HG03045 (cell line): ENCODE measurements around the gene TAS2R41.
"Not testable (repeated sequence)": the region's sequence is repeated elsewhere in the genome, so short reads cannot be mapped to it uniquely, and the experiment has no call there.

ENCODE experiments used
- ATAC-seq: cut with Tn5 transposase; IDR thresholded peaks from one replicate; pipeline ENCODE4 v1.9.1; 2021; ENCODE audit warnings: mild to moderate bottlenecking, moderate library complexity; ENCODE audit not compliant: unreplicated experiment

TAS2R41 gene

DNA sequence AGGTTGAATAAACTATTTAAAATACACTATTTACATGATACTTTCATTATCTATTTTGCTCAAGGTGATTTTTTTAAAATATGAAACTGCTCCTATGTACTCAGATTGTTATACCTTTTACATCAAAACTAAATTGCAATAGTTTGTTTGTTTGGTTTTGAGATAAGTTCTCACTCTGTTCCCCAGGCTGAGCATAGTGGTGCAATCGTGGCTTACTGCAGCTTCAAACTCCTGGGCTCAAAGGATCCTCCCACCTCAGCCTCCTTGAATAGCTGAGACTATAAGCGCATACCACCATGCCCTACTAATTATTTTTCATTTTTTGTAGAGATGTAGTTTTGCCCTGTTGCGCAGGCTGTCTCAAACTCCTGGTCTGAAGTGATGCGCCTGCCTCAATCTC lies 21.7 kb upstream of the TAS2R41 start:
- ATAC-seq = no peak

DNA sequence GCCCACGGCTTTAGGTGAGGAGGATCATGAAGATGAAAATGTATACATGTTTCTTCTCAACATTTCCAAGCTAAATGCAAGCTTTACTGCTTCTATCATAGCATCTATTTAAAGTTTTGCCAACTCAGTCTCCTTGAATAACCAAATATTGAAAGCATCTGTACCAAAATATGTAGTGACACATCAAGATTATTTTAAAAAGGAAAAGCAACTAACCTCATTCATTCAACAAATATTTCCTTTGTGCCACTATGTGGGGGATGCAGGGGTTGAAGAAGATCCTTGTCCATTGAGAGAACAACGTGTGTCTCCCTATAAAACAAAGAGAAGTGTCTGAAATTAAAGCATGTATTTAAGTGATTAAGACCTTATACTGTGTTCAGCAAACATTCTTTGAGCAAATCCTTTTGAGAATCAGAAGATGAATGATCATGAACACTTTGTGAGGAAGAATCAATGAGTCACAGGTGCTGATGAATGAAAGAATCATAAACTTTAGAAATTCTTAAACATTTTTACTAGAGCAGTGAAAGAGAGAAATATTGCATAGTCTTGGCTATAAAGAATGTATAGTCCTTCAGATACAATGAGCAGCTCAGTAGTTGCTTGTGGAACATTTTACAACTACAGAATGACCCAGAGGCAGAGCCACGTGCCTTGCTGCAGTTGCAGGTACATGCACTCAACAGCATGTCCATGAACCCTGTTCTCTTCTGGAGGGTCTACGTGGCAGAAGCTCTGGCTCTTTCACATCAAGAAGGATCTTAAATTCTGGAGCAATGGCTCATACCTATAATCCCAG lies 20.5 kb upstream of the TAS2R41 start:
- ATAC-seq = no peak

DNA sequence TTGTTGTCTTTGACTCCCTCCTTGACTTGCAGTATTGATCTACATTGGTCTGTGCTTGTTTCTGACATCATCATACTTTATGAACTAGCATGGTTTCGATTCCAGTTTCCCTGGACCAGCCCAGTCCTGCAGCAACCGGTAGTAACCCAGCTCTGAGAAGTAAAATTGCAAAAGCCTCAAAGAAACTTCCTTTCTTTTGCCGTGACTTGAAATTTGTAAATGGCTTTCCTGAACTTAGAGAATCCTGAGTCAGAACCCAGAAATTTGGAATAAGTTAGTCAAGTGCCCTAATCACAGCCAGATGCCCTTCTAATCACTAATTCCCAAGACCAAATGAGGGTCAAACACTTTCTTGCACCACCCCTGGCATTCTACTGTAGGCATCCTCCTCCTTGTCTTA lies 19.4 kb upstream of the TAS2R41 start:
- ATAC-seq = no peak

DNA sequence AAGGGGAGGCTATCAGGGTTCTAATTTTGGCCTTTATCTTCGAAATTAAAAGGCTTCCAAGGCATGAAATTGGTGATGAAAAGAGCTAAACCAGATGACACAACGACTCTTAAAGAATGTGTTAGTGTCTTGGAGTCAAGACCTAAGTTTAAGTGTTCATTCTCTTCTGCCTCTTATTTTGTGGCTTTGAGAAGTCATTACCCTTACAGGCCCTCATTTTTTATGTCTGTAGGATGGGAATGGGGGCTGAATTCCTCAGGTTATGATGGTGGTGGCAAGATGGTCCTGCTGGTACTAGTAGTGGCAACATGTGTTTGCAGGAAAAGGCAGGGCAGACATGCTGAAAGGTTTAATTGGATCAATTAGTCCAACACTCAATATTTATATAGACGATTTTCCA lies 19.0 kb upstream of the TAS2R41 start:
- no peak for ATAC-seq

DNA sequence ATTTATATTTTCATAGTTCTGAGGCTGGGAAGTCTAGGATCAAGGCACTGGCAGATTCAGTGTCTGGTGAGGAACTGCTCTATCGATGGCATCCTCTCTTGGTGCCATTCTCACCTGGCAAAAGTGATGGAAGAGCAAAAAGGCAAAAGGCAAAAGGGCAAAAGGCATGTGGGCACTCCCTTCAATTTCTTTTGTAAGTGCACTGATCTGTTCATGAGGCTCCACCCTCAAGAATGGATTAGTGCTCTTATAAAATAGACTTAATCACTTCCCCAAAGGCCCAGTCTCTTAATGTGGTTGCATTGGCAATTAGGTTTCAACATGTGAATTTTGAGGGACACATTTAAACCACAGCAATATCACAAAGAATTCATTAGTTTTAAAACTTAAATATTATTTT lies 18.3 kb upstream of the TAS2R41 start:
- no peak for ATAC-seq

DNA sequence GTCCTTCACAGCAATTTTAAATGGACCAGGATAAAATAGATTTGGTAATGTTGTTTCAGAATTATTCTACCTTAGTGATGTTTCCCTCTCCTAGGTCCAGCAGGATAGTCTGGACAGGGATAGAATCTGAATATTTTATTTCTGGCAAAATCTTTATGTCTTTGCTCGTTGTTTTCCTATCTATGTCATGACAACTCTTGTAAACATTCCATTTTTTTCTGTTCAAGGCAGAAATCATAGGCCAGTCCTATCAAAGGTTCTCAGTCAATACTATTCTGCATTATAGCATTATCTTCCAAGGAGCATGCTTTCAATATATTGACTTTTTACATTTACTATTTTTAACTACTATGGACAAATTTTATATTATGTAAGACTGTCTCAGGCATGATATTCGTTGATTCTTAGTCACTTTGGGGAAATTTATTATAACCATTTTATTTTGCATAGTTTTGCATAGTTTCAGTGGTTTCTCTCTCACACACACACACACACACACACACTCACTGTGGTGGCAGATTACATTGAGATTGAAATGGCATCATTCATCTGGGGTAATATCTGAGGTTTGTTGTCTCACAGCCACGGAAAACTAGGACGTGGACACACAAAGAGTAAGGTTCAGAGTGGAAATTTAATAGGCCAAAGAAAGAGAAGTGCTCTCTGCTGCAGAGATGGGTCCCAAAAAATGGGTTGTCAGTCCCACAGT lies 17.2 kb upstream of the TAS2R41 start:
- ATAC-seq = no peak

DNA sequence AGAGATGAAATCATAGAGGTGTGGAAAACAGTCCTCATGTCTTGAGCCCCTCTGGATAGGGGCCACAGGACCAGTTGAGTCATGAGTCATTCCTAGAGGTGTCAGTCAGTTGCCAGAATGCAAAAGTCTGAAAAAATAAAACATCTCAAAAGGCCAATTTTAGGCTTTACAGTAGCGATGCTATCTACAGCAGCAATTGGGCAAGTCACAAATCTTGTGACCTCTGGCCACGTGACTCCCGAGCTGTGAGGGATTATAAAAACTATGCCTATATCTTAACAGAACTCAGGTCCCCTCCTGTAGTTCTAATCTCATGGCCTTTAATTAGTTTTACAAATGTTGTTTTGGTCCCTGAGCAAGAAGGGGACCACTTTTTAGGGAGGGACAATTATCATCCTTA lies 15.6 kb upstream of the TAS2R41 start:
- ATAC-seq = no peak

DNA sequence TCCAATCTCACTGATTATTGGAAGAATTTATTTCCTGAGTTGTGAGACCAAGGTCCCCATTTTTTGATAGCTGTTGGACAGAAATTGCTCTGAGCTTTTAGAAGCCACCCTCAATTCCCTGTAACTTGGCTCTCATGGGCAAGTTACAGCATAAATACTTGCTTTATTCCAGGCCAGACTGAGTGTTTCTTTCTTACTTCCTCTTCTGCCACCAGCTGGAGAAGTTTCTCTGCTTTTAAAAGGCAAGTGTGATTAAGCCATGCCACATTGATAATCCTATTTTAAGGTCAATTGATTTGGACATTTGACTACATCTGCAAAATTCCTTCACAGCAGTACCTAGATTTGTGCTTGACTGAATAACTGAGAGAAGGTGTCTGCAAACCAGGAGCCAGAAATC lies 14.1 kb upstream of the TAS2R41 start:
- ATAC-seq = no peak

DNA sequence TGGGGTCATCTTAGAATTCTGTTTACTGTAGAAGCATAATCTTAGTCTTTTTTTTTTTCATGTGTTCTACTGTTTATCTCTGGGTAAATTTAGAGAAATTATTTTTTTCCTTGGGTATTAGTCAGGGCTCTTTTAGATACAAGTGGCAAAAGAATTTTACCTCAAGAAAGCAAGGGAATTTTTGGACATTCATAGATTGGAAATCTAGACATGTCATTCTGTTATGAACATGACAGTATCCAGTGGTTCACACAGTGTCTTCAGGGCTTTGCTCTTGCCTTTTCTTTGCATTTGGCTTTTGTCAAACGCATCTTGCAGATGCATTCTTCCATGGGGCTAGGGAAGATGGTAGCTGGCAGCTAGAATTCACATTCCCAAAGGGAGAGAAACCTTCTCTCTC lies 13.7 kb upstream of the TAS2R41 start:
- ATAC-seq = no peak

DNA sequence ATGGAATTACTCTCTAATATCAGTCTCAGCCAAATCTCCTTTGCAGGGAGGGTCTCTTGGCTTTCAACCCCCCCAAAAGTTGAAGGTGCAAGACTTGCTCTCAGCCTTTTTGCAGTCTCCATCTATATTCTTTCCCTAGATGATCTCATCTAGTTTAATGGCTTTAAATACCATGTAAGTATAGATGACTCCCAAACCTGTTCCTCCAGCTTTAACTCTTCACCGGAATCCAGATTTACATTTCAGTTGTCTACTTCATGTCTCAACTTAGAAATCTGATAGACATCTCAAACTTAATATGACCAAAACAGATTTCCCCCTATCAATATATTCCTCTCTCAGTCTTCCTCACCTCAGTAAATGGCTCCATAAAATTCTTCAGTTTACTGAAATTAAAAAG lies 9.9 kb upstream of the TAS2R41 start:
- ATAC-seq = no peak

DNA sequence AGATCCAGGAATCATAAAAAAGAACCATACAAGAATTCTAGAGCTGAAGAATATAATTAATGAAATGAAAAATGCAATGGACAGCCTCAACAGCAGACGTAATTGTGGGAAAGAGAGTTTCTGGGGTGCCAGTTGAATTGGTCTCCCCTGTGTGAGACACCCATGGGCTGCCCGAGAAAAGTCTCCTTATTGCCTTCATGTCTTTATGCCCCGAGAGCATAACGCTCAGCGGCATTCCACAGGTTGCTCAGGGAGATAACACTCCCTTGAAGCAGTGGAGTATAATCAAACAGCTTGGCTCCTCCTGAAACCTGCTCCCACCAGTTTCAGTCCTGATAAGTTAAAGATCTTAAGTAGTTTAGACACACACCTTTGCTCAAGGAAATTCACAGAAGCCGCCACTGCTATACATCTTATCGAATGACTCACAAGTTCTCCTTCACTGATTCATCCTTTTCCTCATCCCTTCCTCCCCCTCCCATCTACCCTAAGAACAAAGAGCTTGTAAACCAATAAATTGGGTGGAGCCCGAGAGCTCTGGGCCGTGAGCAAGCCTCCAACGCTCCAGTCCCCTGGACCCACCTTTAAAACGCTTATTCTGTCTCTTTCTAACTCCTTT lies 5.5 kb upstream of the TAS2R41 start:
- not testable (repeated sequence) for ATAC-seq

DNA sequence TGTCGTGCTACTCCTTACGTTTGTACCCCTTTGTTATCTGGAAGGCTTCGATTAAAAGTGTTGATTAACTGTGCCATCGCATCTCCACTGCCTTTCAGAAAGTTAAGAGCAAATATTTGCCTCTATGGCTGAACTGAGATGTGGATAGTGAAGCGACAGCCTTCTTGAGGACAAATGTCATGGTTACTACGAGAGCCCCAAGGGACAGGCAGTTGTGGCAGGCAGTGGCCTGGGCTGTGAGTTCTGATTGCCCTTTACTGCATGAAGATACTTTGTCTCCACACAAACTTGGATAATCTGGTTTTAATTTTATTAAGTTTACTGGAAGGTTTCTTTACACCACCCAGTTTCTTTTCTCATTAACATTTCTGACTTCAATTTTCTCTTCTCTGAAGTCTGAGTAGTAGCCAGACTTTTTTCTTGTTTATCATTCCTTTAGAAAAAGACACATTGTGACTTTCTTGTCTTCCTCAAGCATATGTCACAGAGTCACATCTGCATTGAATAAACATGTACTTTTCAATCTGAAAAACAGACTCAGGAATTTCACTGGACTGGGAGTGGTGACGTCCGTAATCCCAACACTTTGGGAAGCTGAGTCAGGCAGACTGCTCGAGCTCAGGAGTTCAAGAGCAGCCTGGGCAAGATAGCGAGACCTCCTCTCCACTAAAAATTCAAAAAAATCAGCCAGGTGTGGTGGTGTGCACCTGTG lies 1.5 kb downstream of the TAS2R41 start:
- no peak for ATAC-seq

DNA sequence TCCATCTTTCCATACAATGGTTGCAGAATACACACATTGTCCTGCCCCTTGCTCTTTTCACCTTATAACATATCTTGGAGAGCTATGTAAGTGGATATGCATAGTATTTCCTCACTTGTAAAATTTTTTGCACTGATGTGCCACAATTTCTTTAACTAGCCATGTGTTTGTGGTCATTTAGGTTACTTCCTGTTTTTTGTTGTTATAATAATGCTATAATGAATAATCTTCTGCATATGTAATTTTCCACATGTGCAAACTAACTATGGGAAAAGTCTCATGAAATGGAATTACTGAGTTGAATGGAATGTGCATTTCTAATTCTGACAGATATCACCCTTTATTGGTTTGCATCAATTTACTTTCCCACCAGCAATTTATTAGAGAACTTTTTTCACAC lies 2.8 kb downstream of the TAS2R41 start:
- ATAC-seq = no peak

DNA sequence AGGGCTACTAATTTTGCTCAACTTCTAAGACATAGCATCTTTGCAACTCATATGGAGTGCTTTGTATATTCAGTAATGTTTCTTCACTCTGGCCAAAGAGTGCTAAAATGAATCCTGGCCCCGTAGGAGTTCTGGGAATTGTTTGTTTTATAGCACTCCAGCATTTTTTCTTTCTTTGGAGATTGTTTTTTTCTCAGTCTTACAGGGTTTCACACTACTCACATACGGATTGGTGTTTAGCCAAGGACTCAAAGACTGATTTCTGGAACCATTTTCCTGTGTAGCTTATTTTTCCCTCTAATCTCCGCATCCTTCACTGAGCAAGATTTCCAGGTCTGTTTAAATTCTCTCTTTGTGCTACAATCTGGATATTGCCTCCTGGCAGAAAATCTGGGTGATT lies 6.4 kb downstream of the TAS2R41 start:
- ATAC-seq = no peak

DNA sequence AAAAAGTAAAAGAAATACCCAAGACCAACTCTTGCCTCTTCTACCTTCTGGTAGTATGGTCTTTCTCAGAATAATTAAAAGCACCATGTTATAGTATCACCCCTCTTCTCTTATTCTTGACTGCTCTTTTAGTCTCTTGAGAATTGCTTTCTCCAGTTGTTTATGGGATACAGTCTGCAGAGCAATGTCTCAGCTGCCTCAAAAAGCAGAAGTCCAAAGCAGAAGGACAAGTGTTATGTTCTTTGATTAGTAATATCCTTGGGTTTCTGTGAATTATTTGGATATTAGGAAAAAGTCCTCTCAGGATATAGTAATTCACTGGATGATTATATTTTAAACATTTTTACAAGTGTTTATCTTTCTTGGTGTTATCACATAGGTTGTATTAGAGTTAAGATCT lies 7.4 kb downstream of the TAS2R41 start:
- no peak for ATAC-seq

DNA sequence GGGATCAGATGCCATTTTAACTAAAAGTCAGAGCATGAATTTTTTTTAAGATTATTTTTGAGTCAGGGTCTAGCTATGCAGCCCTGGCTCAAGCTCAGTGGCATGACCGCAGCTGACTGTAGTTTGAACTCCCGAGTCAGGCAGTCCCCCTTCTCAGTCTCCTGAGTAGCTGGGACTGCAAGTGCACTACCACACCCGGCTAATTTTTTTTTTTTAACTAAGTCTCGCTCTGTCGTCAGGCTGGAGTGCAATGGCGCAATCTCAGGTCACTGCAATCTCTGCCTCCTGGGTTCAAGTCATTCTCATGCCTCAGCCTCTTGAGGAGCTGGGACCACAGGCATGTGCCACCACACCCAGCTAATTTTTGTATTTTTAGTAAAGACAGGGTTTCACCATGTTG lies 7.8 kb downstream of the TAS2R41 start:
- no peak for ATAC-seq

DNA sequence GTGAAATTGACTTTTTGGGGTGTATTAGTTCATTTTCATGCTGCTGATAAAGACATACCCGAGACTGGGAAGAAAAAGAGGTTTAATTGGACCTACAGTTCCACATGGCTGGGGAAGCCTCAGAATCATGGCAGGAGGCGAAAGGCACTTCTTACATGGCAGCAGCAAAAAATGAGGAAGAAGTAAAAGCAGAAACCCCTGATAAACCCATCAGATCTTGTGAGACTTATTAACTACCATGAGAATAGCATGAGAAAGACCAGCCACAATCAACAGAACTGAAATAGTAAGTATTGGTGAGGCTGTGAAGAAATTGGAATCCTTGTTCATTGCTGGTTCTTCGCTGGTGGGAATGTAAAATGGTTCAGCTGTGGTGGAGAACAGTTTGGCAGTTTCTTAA lies 8.6 kb downstream of the TAS2R41 start:
- not testable (repeated sequence) for ATAC-seq

DNA sequence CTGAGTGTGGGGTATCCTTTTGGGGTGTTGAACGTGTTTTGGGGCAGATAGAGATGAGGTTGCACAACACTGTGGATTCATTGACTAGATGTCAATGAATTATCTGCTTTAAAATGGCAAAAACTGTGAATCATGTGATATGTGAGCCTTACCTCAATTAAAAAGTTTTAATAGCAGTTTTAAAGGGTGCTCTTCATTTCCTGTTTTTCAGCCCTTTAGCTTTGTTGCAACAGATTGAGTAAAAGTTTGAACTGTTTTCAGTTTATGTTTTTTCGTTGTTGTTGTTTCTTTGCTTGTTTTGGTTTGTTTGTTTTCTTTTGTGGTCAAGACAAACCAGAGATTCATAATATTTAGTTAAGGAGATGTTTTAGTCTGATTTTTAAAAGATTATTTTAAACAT lies 9.4 kb downstream of the TAS2R41 start:
- ATAC-seq = no peak

DNA sequence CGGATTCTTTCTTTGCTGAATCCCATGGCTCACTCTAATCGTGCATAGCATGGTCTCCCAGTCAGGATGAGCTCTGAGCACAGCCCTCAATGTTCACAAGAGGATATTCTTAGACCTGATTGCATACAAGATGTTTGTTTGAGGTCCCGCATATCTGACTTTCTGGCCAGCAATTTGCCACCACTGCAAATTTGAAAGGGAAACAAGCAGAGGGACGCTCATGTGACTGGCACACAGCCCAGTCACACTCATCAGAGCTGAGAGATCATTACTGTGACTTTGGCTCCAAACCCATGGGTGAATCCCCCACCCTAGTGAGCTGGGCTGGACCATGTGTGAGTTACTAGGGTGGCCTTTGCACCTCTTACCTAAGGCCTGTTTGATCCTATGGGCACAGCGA lies 9.9 kb downstream of the TAS2R41 start:
- no peak for ATAC-seq

DNA sequence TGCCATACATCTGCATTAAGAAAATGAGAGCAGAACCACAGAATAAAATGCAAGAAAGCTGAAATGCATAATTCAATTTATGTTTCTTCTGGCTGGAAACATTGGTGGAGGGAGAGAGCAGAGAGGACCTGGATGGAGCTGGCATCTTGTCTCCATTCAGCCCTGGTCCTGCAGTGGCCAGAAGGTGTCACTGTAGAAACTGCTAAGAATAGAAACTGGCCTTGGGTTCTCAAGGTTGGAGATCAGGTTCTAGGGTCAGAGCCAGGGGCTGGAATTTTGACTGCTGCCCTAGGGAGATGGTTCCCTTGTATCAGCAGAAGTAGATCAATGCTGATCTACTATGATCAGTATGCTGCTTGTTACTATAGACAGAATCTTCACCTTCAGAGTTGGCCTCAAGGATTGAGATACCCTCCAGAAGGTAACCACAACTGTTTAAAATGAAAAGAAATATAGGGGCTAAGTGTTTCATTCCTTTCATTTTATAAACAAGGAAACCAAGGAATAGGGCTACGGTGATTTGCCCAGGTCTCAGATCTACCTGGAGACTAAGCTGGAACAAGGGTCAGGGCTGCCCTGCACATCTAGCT lies 13.1 kb downstream of the TAS2R41 start:
- ATAC-seq = no peak

DNA sequence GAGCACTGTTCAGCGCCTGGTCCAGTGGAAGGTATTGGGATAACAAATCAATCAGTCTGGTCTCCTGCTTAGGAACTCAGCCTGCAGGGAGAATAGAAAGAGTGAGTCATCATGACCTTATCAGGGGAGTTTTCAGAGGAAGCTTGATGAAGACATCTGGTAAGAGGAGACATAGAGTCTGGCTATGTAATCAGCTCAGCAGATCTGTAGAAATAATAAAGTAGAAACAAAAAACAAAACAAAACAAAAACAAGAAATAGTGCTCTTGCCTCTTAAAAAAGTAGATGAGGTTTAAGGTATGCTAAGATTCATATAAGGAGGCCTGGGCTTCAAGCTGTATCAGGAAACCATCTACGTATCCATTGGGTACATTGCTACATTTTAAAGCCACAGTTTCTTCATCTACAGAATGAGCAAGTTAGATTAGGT lies 14.4 kb downstream of the TAS2R41 start:
- ATAC-seq = no peak
